MM.1S (cell line): ENCODE measurements around the gene ABCG4.
"Not testable (repeated sequence)": the region's sequence is repeated elsewhere in the genome, so short reads cannot be mapped to it uniquely, and the experiment has no call there.

Experiments used
- DNase-seq: peaks from one replicate; pipeline ENCODE4 v3.0.0-alpha.2; 2015
- H2AFZ ChIP-seq: fragments of 300-600 bp; sonication (generic); 2 replicates; pipeline ENCODE4 v1.6.0; 2016; ENCODE audit warnings: antibody characterized with exemption, low read length
- H3F3A ChIP-seq: fragments of 300-600 bp; sonication (generic); 2 replicates; pipeline ENCODE4 v1.6.1; 2016; ENCODE audit warnings: mild to moderate bottlenecking, antibody characterized with exemption, low read length, moderate library complexity, mixed read lengths; ENCODE audit not compliant: insufficient read depth
- H3K27ac ChIP-seq: fragments of 300-600 bp; sonication (generic); 2 replicates; pipeline ENCODE4 v1.5.1; 2016; ENCODE audit warnings: mild to moderate bottlenecking, low read length
- H3K27me3 ChIP-seq: fragments of 300-600 bp; sonication (generic); replicated peaks from 2 replicates; pipeline ENCODE4 v1.6.0; 2016; ENCODE audit warnings: low read length; ENCODE audit not compliant: insufficient read depth
- H3K36me3 ChIP-seq: fragments of 300-600 bp; sonication (generic); replicated peaks from 2 replicates; pipeline ENCODE4 v1.6.1; 2016; ENCODE audit warnings: mild to moderate bottlenecking, low read length, mixed read lengths; ENCODE audit not compliant: insufficient read depth
- H3K4me1 ChIP-seq: fragments of 300-600 bp; sonication (generic); 2 replicates; pipeline ENCODE4 v1.6.1; 2016; ENCODE audit warnings: low read length, mixed read lengths
- H3K4me2 ChIP-seq: fragments of 300-600 bp; sonication (generic); 2 replicates; pipeline ENCODE4 v1.6.0; 2016; ENCODE audit warnings: low read depth, low read length
- H3K4me3 ChIP-seq: fragments of 300-600 bp; sonication (generic); 2 replicates; pipeline ENCODE4 v1.5.1; 2016; ENCODE audit warnings: low read length, mixed read lengths
- H3K79me2 ChIP-seq: fragments of 300-600 bp; sonication (generic); 2 replicates; pipeline ENCODE4 v1.6.1; 2016; ENCODE audit warnings: mixed run types, low read length, mixed read lengths
- H3K9ac ChIP-seq: fragments of 300-600 bp; sonication (generic); 2 replicates; pipeline ENCODE4 v1.6.1; 2016; ENCODE audit warnings: low read length, mixed read lengths
- H3K9me2 ChIP-seq: fragments of 300-600 bp; sonication (generic); replicated peaks from 2 replicates; pipeline ENCODE4 v1.6.1; 2016; ENCODE audit warnings: mild to moderate bottlenecking, low read length, mixed read lengths; ENCODE audit not compliant: insufficient read depth
- H3K9me3 ChIP-seq: fragments of 300-600 bp; sonication (generic); replicated peaks from 2 replicates; pipeline ENCODE4 v1.6.1; 2016; ENCODE audit warnings: mild to moderate bottlenecking, low read length, mixed read lengths; ENCODE audit not compliant: insufficient read depth
- H4K20me1 ChIP-seq: fragments of 300-600 bp; sonication (generic); 2 replicates; pipeline ENCODE4 v1.6.1; 2016; ENCODE audit warnings: mild to moderate bottlenecking, low read length, moderate library complexity, mixed read lengths; ENCODE audit not compliant: insufficient read depth
- CTCF ChIP-seq: fragments of 300-600 bp; sonication (generic); IDR thresholded peaks from 2 replicates; pipeline ENCODE4 v1.5.1; 2016; ENCODE audit warnings: antibody characterized with exemption, low read length, mixed read lengths
- EZH2 ChIP-seq: fragments of 300-600 bp; sonication (generic); optimal IDR thresholded peaks from 2 replicates; pipeline ENCODE3; 2017; ENCODE audit warnings: low read depth, mild to moderate bottlenecking, antibody characterized with exemption, low read length, mixed read lengths
- EZH2phosphoT487 ChIP-seq: fragments of 300-600 bp; sonication (generic); IDR thresholded peaks from 2 replicates; pipeline ENCODE4 v1.6.1; 2018; ENCODE audit warnings: antibody characterized with exemption, low read length

The ABCG4 gene

GRCh38 chr11:119195680-119196079, 46.8 kb downstream of the ABCG4 start:
- Histone ChIP-seq H3K4me2 (no peak overlapping the region), H3F3A (no peaks in the 10 kb centered on the region), H3K79me2 (no peaks in the 10 kb centered on the region), H3K36me3 (no peaks in the 10 kb centered on the region), H2AFZ (no peak overlapping the region), H3K4me3 (no peak overlapping the region), H3K9ac (no peak overlapping the region), H3K4me1 (peaks cover 4% of the 10 kb centered on the region), H3K9me3 (no peaks in the 10 kb centered on the region), H4K20me1 (no peaks in the 10 kb centered on the region), H3K27me3 (no peaks in the 10 kb centered on the region), H3K9me2 (no peaks in the 10 kb centered on the region), H3K27ac (no peak overlapping the region)
- no peak for DNase-seq
- TF ChIP-seq EZH2 (no peak), CTCF (no peak), EZH2phosphoT487 (no peak)

- peak; percentile 86 for DNase-seq
- H3K9me3 ChIP-seq, result no peaks in the 10 kb centered on the region
- no peaks in the 10 kb centered on the region for H3K27me3 ChIP-seq
- TF ChIP-seq CTCF (peak; percentile 90), EZH2phosphoT487 (no peak)
- H3K36me3 ChIP-seq, result no peaks in the 10 kb centered on the region
- no peak overlapping the region for H3K4me3 ChIP-seq
- H3K9me2 ChIP-seq, result no peaks in the 10 kb centered on the region
- H3F3A ChIP-seq, result no peaks in the 10 kb centered on the region
- H3K4me2 ChIP-seq, result no peak overlapping the region
- no peaks in the 10 kb centered on the region for H3K79me2 ChIP-seq
- H3K4me1 ChIP-seq, result peaks cover 4% of the 10 kb centered on the region
- 0 out of 2 replicates have a peak overlapping the region, but pooled peaks have one; percentile 19 for H2AFZ ChIP-seq
- no peak overlapping the region for H3K27ac ChIP-seq
- H3K9ac ChIP-seq, result no peak overlapping the region
- H4K20me1 ChIP-seq, result no peaks in the 10 kb centered on the region
Observed at GRCh38 chr11:119196833-119197483, 48.1 kb downstream of the ABCG4 start.

GRCh38 chr11:119198925-119199324, 50.1 kb downstream of the ABCG4 start:
- H3K9me2 ChIP-seq, result no peaks in the 10 kb centered on the region
- peaks cover 4% of the 10 kb centered on the region for H3K4me1 ChIP-seq
- TF ChIP-seq CTCF (no peak), EZH2phosphoT487 (no peak), EZH2 (no peak)
- no peaks in the 10 kb centered on the region for H3K9me3 ChIP-seq
- no peak overlapping the region for H3K4me2 ChIP-seq
- H3K27me3 ChIP-seq, result no peaks in the 10 kb centered on the region
- no peaks in the 10 kb centered on the region for H3K36me3 ChIP-seq
- H4K20me1 ChIP-seq, result no peaks in the 10 kb centered on the region
- H3K79me2 ChIP-seq, result no peaks in the 10 kb centered on the region
- H3K9ac ChIP-seq, result no peak overlapping the region
- H3K4me3 ChIP-seq, result no peak overlapping the region
- H2AFZ ChIP-seq, result no peak overlapping the region
- H3K27ac ChIP-seq, result no peak overlapping the region
- no peak for DNase-seq
- H3F3A ChIP-seq, result no peaks in the 10 kb centered on the region

GRCh38 chr11:119201236-119201635, 52.4 kb downstream of the ABCG4 start:
- not testable (repeated sequence) for H3K27ac ChIP-seq, H3K27me3 ChIP-seq, H3K79me2 ChIP-seq, H3K9ac ChIP-seq, H3K4me2 ChIP-seq, H4K20me1 ChIP-seq, H3K9me2 ChIP-seq, H3K4me3 ChIP-seq, H3K36me3 ChIP-seq, H3K9me3 ChIP-seq, DNase-seq, H3F3A ChIP-seq, H2AFZ ChIP-seq
- H3K4me1 ChIP-seq, result peaks cover 12% of the 10 kb centered on the region
